ENCODE results near the gene WNT8B. TPM values are rescaled to one million over a fixed set of nuclear protein-coding genes. Genes with fewer than 3 reads are reported as not detected.

The WNT8B gene
- total and polyA plus RNA-seq, 9 of the 15 experiments (the other 6 are each of a cell fraction or from before 2014, with no cell fraction given) = not detected

DNA sequence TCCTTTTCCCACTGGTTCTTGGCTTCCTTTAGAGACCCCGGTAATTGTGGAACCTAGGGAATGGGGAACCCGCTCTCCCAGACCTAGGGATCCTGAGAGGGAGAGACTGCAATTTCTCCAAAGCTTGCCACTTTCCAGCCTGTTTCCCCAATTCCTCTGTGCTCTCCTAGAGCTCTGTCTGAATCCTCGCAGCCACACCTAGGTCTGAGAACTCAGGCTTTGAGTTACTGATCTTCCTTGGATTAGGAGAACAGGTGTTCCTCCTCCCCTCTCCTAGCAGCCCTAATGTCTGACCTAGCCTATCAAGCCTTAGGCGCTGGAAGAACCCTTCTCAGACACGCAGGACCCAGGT, 20.0 kb downstream of the WNT8B start:
- no peak for DNase-seq (ENCODE audit: extremely low read depth in 1 of 4, low spot score in 3 of 4)
- peak overlapping the region; percentile 58; the same call in 1 of the 2 replicates for H3K4me2 ChIP-seq (ENCODE audit: insufficient read depth, low read length)
- H3K9me1 ChIP-seq (ENCODE audit: control insufficient read depth, insufficient read depth, low read length) = no peaks in the 10 kb centered on the region
- no peak overlapping the region for H3K4me3 ChIP-seq
- H3K27me3 ChIP-seq (ENCODE audit: control insufficient read depth in 2 of 2, insufficient read depth in 2 of 2, low read length in 2 of 2) = peaks cover 9 to 23% of the 10 kb centered on the region in 2 experiments; a peak in 4 of 5 replicates
- POLR2A ChIA-PET = interaction anchor here (1.1 kb wide), 1 partner anchor 17 kb away, joined by 3 read pairs; no protein-coding TSS in a partner anchor
- FAIRE-seq = no peak
- H3K79me2 ChIP-seq (ENCODE audit: control insufficient read depth, insufficient read depth, low read length) = no peaks in the 10 kb centered on the region
- intact Hi-C loops (cut with micrococcal nuclease) = no loop called here
- H3K4me1 ChIP-seq (replicated peaks in 1 of 2; ENCODE audit: control insufficient read depth in 2 of 2, insufficient read depth in 2 of 2, low read length in 2 of 2) = peaks cover 0 to 8% of the 10 kb centered on the region in 2 experiments; a peak in 3 of 5 replicates
- H3K9ac ChIP-seq (ENCODE audit: insufficient read depth in 1 of 2, low read depth in 2 of 2, low read length in 2 of 2) = peak overlapping the region in 1 of 2 experiments; percentile 37; a peak in 1 of 4 replicates
- no TSS peak for BruUV-seq (replicated peaks)
- no peak for TF ChIP-seq XRCC4 (IDR thresholded peaks at IDR 0.05; ENCODE audit: extremely low read depth, insufficient read depth, insufficient read length)
- TF ChIP-seq ZNF583 (CRISPR knock-in tag; IDR thresholded peaks at IDR 0.05) = no peak
- no peak for TF ChIP-seq CBX1 (IDR thresholded peaks at IDR 0.05; ENCODE audit: low read depth)
- TF ChIP-seq, protein P1, sequence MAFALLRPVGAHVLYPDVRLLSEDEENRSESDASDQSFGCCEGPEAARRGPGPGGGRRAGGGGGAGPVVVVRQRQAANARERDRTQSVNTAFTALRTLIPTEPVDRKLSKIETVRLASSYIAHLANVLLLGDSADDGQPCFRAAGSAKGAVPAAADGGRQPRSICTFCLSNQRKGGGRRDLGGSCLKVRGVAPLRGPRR (CRISPR knock-in tag; IDR thresholded peaks at IDR 0.05) = no peak
- TF ChIP-seq NFE2 (IDR thresholded peaks at IDR 0.05; ENCODE audit: low read depth) = no peak
- TF ChIP-seq SMAD4 (CRISPR knock-in tag; conservative IDR thresholded peaks at IDR 0.05) = no peak
- no peak for TF ChIP-seq POLR2B (IDR thresholded peaks at IDR 0.05; ENCODE audit: low read depth, partially characterized antibody)
- TF ChIP-seq NRF1 (conservative IDR thresholded peaks at IDR 0.05 in 1 of 2, IDR thresholded peaks at IDR 0.05 in 1 of 2) = peak in 1 of 2 experiments; percentile 3; a peak in 1 of 4 replicates
- ATAC-seq = peak; percentile 10; the same call in 1 of the 3 replicates
- H2AFZ ChIP-seq (ENCODE audit: low read depth, low read length) = no peak overlapping the region
- no peak overlapping the region for H3K27ac ChIP-seq (ENCODE audit: extremely low read depth, low read depth, low read length)
- in situ Hi-C loops (cut with MboI) = no loop called here
- WGBS (ENCODE audit: insufficient coverage, low coverage, missing lambda C conversion rate) = 31% methylated on average over 5 of the region's 5 CpGs
- H3K9me3 ChIP-seq (replicated peaks; ENCODE audit: control insufficient read depth, insufficient read depth, low read depth, low read length) = no peaks in the 10 kb centered on the region
- H4K20me1 ChIP-seq (replicated peaks; ENCODE audit: control insufficient read depth, insufficient read depth, low read length) = peaks cover 8% of the 10 kb centered on the region; the same call in 1 of the 2 replicates
- CTCF ChIA-PET (ENCODE audit: low intra/inter-chr PET ratio) = no interaction called here
- no peaks in the 10 kb centered on the region for H3K36me3 ChIP-seq (ENCODE audit: control insufficient read depth, insufficient read depth, low read length)
